ENCODE data around the gene SLF2. TPM values are rescaled to one million over a fixed set of nuclear protein-coding genes. Genes with fewer than 3 reads are reported as not detected.

Gene SLF2
- total and polyA plus RNA-seq, 2 of the 13 experiments (the other 11 are each of a cell fraction or from before 2014, with no cell fraction given): 12.2 to 48.1 TPM

DNA sequence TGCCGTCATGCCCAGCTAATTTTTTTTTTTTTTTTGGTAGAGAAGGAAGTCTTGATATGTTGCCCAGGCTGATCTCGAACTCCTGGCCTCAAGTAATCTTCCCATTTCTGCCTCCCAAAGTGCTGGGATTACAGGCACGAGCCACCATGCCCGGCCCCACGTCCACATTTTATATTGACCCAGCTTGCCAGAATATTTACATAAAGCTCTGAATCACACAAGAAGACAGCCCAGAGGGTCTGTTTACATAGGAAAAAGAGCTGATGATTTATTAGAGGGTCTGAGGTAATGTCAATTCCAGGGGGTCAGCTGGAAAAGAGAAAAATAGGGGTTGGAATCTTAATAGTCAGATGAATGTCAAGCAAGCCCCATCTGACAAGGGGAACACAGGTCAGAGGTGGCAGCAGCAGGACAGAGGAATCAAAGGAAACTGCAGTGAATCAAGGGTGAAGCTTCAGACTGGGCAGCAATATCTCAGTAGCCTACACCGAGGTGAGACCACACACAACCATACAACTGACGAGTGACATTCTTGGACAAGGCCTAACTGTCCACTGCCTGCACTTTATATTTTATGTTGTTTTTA, 15.8 kb upstream of the SLF2 start (continued):
- TF ChIP-seq ZNF646 (CRISPR knock-in tag; IDR thresholded peaks at IDR 0.05) (peak; percentile 51; the same call in 1 of the 2 replicates), ZNF251 (CRISPR knock-in tag; IDR thresholded peaks at IDR 0.05) (no peak), ELF3 (CRISPR knock-in tag; IDR thresholded peaks at IDR 0.05) (no peak), ZNF672 (CRISPR knock-in tag; IDR thresholded peaks at IDR 0.05) (no peak), ZEB1 (IDR thresholded peaks at IDR 0.05; ENCODE audit: insufficient replicate concordance, low read depth) (no peak), RFXANK (CRISPR knock-in tag; IDR thresholded peaks at IDR 0.05) (no peak), KAT7 (CRISPR knock-in tag; IDR thresholded peaks at IDR 0.05; ENCODE audit: borderline replicate concordance) (no peak), ZNF460 (CRISPR knock-in tag; IDR thresholded peaks at IDR 0.05; ENCODE audit: borderline replicate concordance) (peak; percentile 97), THAP11 (CRISPR knock-in tag; IDR thresholded peaks at IDR 0.05) (peak; percentile 16; the same call in 1 of the 2 replicates), HMG20B (CRISPR knock-in tag; conservative IDR thresholded peaks at IDR 0.05) (no peak), NR2F1 (CRISPR knock-in tag; IDR thresholded peaks at IDR 0.05) (peak in 1 of 2 experiments; percentile 56; a peak in 1 of 4 replicates), ZNF501 (CRISPR knock-in tag; IDR thresholded peaks at IDR 0.05) (peak; percentile 82), ZNF569 (CRISPR knock-in tag; IDR thresholded peaks at IDR 0.05; ENCODE audit: borderline replicate concordance) (no peak), SRY (CRISPR knock-in tag; IDR thresholded peaks at IDR 0.05) (no peak), ZMYM2 (CRISPR knock-in tag; IDR thresholded peaks at IDR 0.05) (peak; percentile 98)
- TF ChIP-seq, protein P1, sequence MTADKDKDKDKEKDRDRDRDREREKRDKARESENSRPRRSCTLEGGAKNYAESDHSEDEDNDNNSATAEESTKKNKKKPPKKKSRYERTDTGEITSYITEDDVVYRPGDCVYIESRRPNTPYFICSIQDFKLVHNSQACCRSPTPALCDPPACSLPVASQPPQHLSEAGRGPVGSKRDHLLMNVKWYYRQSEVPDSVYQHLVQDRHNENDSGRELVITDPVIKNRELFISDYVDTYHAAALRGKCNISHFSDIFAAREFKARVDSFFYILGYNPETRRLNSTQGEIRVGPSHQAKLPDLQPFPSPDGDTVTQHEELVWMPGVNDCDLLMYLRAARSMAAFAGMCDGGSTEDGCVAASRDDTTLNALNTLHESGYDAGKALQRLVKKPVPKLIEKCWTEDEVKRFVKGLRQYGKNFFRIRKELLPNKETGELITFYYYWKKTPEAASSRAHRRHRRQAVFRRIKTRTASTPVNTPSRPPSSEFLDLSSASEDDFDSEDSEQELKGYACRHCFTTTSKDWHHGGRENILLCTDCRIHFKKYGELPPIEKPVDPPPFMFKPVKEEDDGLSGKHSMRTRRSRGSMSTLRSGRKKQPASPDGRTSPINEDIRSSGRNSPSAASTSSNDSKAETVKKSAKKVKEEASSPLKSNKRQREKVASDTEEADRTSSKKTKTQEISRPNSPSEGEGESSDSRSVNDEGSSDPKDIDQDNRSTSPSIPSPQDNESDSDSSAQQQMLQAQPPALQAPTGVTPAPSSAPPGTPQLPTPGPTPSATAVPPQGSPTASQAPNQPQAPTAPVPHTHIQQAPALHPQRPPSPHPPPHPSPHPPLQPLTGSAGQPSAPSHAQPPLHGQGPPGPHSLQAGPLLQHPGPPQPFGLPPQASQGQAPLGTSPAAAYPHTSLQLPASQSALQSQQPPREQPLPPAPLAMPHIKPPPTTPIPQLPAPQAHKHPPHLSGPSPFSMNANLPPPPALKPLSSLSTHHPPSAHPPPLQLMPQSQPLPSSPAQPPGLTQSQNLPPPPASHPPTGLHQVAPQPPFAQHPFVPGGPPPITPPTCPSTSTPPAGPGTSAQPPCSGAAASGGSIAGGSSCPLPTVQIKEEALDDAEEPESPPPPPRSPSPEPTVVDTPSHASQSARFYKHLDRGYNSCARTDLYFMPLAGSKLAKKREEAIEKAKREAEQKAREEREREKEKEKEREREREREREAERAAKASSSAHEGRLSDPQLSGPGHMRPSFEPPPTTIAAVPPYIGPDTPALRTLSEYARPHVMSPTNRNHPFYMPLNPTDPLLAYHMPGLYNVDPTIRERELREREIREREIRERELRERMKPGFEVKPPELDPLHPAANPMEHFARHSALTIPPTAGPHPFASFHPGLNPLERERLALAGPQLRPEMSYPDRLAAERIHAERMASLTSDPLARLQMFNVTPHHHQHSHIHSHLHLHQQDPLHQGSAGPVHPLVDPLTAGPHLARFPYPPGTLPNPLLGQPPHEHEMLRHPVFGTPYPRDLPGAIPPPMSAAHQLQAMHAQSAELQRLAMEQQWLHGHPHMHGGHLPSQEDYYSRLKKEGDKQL (CRISPR knock-in tag; IDR thresholded peaks at IDR 0.05; ENCODE audit: low read depth): peak; percentile 45; the same call in 1 of the 2 replicates
- TF ChIP-seq, protein P2, sequence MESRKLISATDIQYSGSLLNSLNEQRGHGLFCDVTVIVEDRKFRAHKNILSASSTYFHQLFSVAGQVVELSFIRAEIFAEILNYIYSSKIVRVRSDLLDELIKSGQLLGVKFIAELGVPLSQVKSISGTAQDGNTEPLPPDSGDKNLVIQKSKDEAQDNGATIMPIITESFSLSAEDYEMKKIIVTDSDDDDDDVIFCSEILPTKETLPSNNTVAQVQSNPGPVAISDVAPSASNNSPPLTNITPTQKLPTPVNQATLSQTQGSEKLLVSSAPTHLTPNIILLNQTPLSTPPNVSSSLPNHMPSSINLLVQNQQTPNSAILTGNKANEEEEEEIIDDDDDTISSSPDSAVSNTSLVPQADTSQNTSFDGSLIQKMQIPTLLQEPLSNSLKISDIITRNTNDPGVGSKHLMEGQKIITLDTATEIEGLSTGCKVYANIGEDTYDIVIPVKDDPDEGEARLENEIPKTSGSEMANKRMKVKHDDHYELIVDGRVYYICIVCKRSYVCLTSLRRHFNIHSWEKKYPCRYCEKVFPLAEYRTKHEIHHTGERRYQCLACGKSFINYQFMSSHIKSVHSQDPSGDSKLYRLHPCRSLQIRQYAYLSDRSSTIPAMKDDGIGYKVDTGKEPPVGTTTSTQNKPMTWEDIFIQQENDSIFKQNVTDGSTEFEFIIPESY (CRISPR knock-in tag; IDR thresholded peaks at IDR 0.05): no peak

Measured in HepG2 (cell line).